ENCODE data around the gene LRP1B. TPM values are rescaled to one million over a fixed set of nuclear protein-coding genes. Genes with fewer than 3 reads are reported as not detected.

LRP1B gene
- total RNA-seq, 1 experiment from 2014 or later, result 0.52 TPM

- TF ChIP-seq STAT6 (CRISPR knock-in tag; conservative IDR thresholded peaks at IDR 0.05; ENCODE audit: low read depth), result no peak
Measured at GRCh38 chr2:141724426-141724825, 406.4 kb downstream of the LRP1B start (continued).

- CTCF ChIA-PET, result no interaction called here
- ATAC-seq (no peak), DNase-seq (ENCODE audit: low spot score) (no peak)
- Mint-ChIP-seq H3K36me3 (no peaks in the 10 kb centered on the region), H3K9me3 (peaks cover 20% of the 10 kb centered on the region), H3K4me3 (no peak overlapping the region), H3K27ac (no peak overlapping the region), H3K27me3 (ENCODE audit: low read depth) (no peaks in the 10 kb centered on the region), H3K4me1 (peaks cover 12% of the 10 kb centered on the region)
- POLR2A ChIA-PET, result no interaction called here
- no peak for TF ChIP-seq E2F5 (CRISPR knock-in tag; IDR thresholded peaks at IDR 0.05)
- no peak for TF ChIP-seq ZNF532 (CRISPR knock-in tag; IDR thresholded peaks at IDR 0.05; ENCODE audit: borderline replicate concordance)
- no peak for TF ChIP-seq GRHL2 (CRISPR knock-in tag; IDR thresholded peaks at IDR 0.05; ENCODE audit: insufficient replicate concordance, severe bottlenecking)
- TF ChIP-seq SMAD3 (CRISPR knock-in tag; IDR thresholded peaks at IDR 0.05; ENCODE audit: borderline replicate concordance), result no peak
- TF ChIP-seq ATF1 (CRISPR knock-in tag; IDR thresholded peaks at IDR 0.05), result no peak
- no peak for TF ChIP-seq ETV6 (CRISPR knock-in tag; IDR thresholded peaks at IDR 0.05)
- TF ChIP-seq IRF1 (CRISPR knock-in tag; IDR thresholded peaks at IDR 0.05), result no peak
- TF ChIP-seq EMX1 (CRISPR knock-in tag; IDR thresholded peaks at IDR 0.05), result no peak
- no peak for TF ChIP-seq CREM (CRISPR knock-in tag; IDR thresholded peaks at IDR 0.05)
- no peak for TF ChIP-seq NR1H2 (CRISPR knock-in tag; IDR thresholded peaks at IDR 0.05)
- TF ChIP-seq NFATC4 (CRISPR knock-in tag; IDR thresholded peaks at IDR 0.05), result no peak
- TF ChIP-seq TEAD4 (CRISPR knock-in tag; IDR thresholded peaks at IDR 0.05), result no peak
- no peak for TF ChIP-seq ZBTB43 (CRISPR knock-in tag; IDR thresholded peaks at IDR 0.05)
Measured at GRCh38 chr2:141723814-141724213, 407.0 kb downstream of the LRP1B start.

GRCh38 chr2:141720476-141720875 lies 410.3 kb downstream of the LRP1B start:
- H3K27me3 Mint-ChIP-seq (ENCODE audit: low read depth), result no peaks in the 10 kb centered on the region
- H3K4me1 Mint-ChIP-seq, result no peaks in the 10 kb centered on the region
- no peak for ATAC-seq
- ChIA-PET POLR2A (no interaction called here), CTCF (no interaction called here)
- H3K4me3 Mint-ChIP-seq, result no peak overlapping the region
- H3K9me3 Mint-ChIP-seq, result peaks cover 20% of the 10 kb centered on the region
- no peak for DNase-seq (ENCODE audit: low spot score)
- H3K27ac Mint-ChIP-seq, result no peak overlapping the region
- no peaks in the 10 kb centered on the region for H3K36me3 Mint-ChIP-seq
- TF ChIP-seq FOXP1 (CRISPR knock-in tag; IDR thresholded peaks at IDR 0.05; ENCODE audit: borderline replicate concordance), result no peak
- TF ChIP-seq RELA (CRISPR knock-in tag; IDR thresholded peaks at IDR 0.05; ENCODE audit: borderline replicate concordance), result no peak
- no peak for TF ChIP-seq AFF4 (CRISPR knock-in tag; IDR thresholded peaks at IDR 0.05; ENCODE audit: borderline replicate concordance)
- TF ChIP-seq CDX4 (CRISPR knock-in tag; IDR thresholded peaks at IDR 0.05; ENCODE audit: borderline replicate concordance), result no peak
- no peak for TF ChIP-seq ZNF121 (CRISPR knock-in tag; IDR thresholded peaks at IDR 0.05)

Data from WTC11 (cell line).